Prostate gland (tissue), 2 donors: Measurements from ENCODE around the gene ZNF587B.
"Not testable (repeated sequence)": the region's sequence is repeated elsewhere in the genome, so short reads cannot be mapped to it uniquely, and the experiment has no call there.

Experiments used
- POLR2A ChIP-seq: fragments of 450-650 bp; IDR thresholded peaks from one replicate; pipeline ENCODE4 v1.6.1; 2016; ENCODE audit warnings: antibody characterized with exemption, mild to moderate bottlenecking
- POLR2AphosphoS5 ChIP-seq: sonication (generic); formaldehyde crosslinking; IDR thresholded peaks from one replicate; pipeline ENCODE4 v1.6.1; 2017; ENCODE audit warnings: antibody characterized with exemption
- TF ChIP-seq, protein P1 (sequence below), 4 experiments: fragments of 200-600 bp in 2 of 4; fragments of 450-650 bp in 2 of 4; sonication (generic) in 2 of 4; IDR thresholded peaks; 1 replicate in 3 of 4; 2 replicates in 1 of 4; pipeline ENCODE4 v1.5.1; 2016 to 2019; ENCODE audit warnings: antibody characterized with exemption in 4 of 4, mild to moderate bottlenecking in 2 of 4, moderate library complexity in 2 of 4

GRCh38 chr19:57838622-57839191, 8.6 kb downstream of the ZNF587B start:
- TF ChIP-seq, protein P1, sequence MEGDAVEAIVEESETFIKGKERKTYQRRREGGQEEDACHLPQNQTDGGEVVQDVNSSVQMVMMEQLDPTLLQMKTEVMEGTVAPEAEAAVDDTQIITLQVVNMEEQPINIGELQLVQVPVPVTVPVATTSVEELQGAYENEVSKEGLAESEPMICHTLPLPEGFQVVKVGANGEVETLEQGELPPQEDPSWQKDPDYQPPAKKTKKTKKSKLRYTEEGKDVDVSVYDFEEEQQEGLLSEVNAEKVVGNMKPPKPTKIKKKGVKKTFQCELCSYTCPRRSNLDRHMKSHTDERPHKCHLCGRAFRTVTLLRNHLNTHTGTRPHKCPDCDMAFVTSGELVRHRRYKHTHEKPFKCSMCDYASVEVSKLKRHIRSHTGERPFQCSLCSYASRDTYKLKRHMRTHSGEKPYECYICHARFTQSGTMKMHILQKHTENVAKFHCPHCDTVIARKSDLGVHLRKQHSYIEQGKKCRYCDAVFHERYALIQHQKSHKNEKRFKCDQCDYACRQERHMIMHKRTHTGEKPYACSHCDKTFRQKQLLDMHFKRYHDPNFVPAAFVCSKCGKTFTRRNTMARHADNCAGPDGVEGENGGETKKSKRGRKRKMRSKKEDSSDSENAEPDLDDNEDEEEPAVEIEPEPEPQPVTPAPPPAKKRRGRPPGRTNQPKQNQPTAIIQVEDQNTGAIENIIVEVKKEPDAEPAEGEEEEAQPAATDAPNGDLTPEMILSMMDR (IDR thresholded peaks at IDR 0.05), result not testable (repeated sequence)
- TF ChIP-seq POLR2AphosphoS5, POLR2A: not testable (repeated sequence)
